ENCODE results near the gene GSTO1. TPM values are rescaled to one million over a fixed set of nuclear protein-coding genes. Genes with fewer than 3 reads are reported as not detected.

GSTO1 gene
- total and polyA plus RNA-seq, 9 of the 15 experiments (the other 6 are each of a cell fraction or from before 2014, with no cell fraction given), result 136 to 592 (median 237) TPM

DNA sequence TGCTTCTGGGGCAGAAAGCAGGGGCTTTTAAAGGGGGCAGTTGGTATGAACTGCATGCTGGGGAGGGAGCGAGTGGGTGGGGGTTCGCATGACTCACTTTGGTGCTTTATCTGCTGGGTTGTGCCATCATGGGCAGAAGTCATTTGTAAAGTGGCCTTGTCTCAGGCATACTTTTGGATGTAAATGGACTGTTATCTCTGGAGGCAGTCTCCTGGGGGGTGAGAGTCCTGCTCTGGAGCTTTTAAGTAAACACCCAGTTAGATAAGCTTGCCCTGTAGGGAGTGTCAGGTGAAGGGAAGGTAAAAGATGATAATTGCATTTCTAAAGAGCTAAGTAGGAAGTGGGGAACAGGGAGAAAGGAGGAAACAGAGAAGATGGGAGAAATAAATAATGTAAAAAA lies 1.6 kb upstream of the GSTO1 start:
- no TSS peak for BruUV-seq (replicated peaks)
- TF ChIP-seq RCOR1 (IDR thresholded peaks at IDR 0.05; ENCODE audit: borderline replicate concordance in 1 of 2, low read depth in 2 of 2, low read length in 2 of 2) (peak in 1 of 2 experiments; percentile 85; a peak in 3 of 4 replicates), E2F3 (CRISPR knock-in tag; IDR thresholded peaks at IDR 0.05) (no peak), JUND (IDR thresholded peaks at IDR 0.05; ENCODE audit: borderline replicate concordance, low read depth, low read length) (peak; percentile 87), JUND (tag; IDR thresholded peaks at IDR 0.05; ENCODE audit: borderline replicate concordance, low read depth, low read length) (peak; percentile 77; the same call in 1 of the 3 replicates), FOSL1 (tag; conservative IDR thresholded peaks at IDR 0.05) (peak; percentile 8), GATAD2B (IDR thresholded peaks at IDR 0.05; ENCODE audit: borderline replicate concordance) (peak; percentile 68; the same call in 1 of the 2 replicates), CREB1 (IDR thresholded peaks at IDR 0.05) (peak; percentile 37; the same call in 1 of the 2 replicates), CREB1 (CRISPR knock-in tag; IDR thresholded peaks at IDR 0.05) (no peak), ZEB2 (IDR thresholded peaks at IDR 0.05) (peak; percentile 90), MAZ (CRISPR knock-in tag; conservative IDR thresholded peaks at IDR 0.05 in 1 of 2, IDR thresholded peaks at IDR 0.05 in 1 of 2) (0 out of 4 replicates have a peak, but pooled peaks of 1 of the 2 experiments have one; percentile 28), EP400 (IDR thresholded peaks at IDR 0.05) (peak; percentile 24; the same call in 1 of the 2 replicates), TAF1 (IDR thresholded peaks at IDR 0.05; ENCODE audit: control insufficient read depth, extremely low read depth, insufficient read depth, low read length, severe bottlenecking) (peak; percentile 23), FOXM1 (IDR thresholded peaks at IDR 0.05; ENCODE audit: low read depth) (peak; percentile 12; the same call in 1 of the 2 replicates), FOXM1 (CRISPR knock-in tag; IDR thresholded peaks at IDR 0.05; ENCODE audit: low read depth) (no peak), ARNT (IDR thresholded peaks at IDR 0.05) (no peak), DDX20 (tag; IDR thresholded peaks at IDR 0.05; ENCODE audit: low read depth) (no peak), CREM (IDR thresholded peaks at IDR 0.05; ENCODE audit: low read depth) (peak; percentile 47), NCOA1 (IDR thresholded peaks at IDR 0.05; ENCODE audit: low read depth) (peak; percentile 35; the same call in 1 of the 2 replicates), TEAD4 (IDR thresholded peaks at IDR 0.05; ENCODE audit: low read length) (peak; percentile 77), TEAD4 (CRISPR knock-in tag; IDR thresholded peaks at IDR 0.05; ENCODE audit: borderline replicate concordance) (no peak), SMARCE1 (IDR thresholded peaks at IDR 0.05) (peak; percentile 87)
- TF ChIP-seq, protein P1, sequence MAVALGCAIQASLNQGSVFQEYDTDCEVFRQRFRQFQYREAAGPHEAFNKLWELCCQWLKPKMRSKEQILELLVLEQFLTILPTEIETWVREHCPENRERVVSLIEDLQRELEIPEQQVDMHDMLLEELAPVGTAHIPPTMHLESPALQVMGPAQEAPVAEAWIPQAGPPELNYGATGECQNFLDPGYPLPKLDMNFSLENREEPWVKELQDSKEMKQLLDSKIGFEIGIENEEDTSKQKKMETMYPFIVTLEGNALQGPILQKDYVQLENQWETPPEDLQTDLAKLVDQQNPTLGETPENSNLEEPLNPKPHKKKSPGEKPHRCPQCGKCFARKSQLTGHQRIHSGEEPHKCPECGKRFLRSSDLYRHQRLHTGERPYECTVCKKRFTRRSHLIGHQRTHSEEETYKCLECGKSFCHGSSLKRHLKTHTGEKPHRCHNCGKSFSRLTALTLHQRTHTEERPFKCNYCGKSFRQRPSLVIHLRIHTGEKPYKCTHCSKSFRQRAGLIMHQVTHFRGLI (CRISPR knock-in tag; IDR thresholded peaks at IDR 0.05), result no peak
- TF ChIP-seq, protein P2, sequence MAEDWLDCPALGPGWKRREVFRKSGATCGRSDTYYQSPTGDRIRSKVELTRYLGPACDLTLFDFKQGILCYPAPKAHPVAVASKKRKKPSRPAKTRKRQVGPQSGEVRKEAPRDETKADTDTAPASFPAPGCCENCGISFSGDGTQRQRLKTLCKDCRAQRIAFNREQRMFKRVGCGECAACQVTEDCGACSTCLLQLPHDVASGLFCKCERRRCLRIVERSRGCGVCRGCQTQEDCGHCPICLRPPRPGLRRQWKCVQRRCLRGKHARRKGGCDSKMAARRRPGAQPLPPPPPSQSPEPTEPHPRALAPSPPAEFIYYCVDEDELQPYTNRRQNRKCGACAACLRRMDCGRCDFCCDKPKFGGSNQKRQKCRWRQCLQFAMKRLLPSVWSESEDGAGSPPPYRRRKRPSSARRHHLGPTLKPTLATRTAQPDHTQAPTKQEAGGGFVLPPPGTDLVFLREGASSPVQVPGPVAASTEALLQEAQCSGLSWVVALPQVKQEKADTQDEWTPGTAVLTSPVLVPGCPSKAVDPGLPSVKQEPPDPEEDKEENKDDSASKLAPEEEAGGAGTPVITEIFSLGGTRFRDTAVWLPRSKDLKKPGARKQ (CRISPR knock-in tag; IDR thresholded peaks at IDR 0.05), result no peak

More for the DNA sequence above, 1.6 kb upstream of the GSTO1 start:
- peak overlapping the region; percentile 74 for H3K27ac ChIP-seq (ENCODE audit: extremely low read depth, low read depth, low read length)
- DNase-seq (ENCODE audit: extremely low read depth in 1 of 4, low spot score in 3 of 4) (peak; percentile 25 to 88 (median 54)), FAIRE-seq (peak; percentile 70), ATAC-seq (peak; percentile 47)
- ChIA-PET POLR2A (interaction anchor here (0.6 to 1.0 kb wide), 2 partner anchors 22 to 65 kb away, joined by 3 read pairs; no protein-coding TSS in a partner anchor), CTCF (ENCODE audit: low intra/inter-chr PET ratio) (no interaction called here)
- peaks cover 23% of the 10 kb centered on the region for H3K36me3 ChIP-seq (ENCODE audit: control insufficient read depth, insufficient read depth, low read length)
- H3K79me2 ChIP-seq (ENCODE audit: control insufficient read depth, insufficient read depth, low read length), result peaks cover 36% of the 10 kb centered on the region
- peaks cover 11 to 26% of the 10 kb centered on the region in 2 experiments; a peak in 4 of 5 replicates for H3K4me1 ChIP-seq (replicated peaks in 1 of 2; ENCODE audit: control insufficient read depth in 2 of 2, insufficient read depth in 2 of 2, low read length in 2 of 2)
- 0% methylated on average over 1 of the region's 2 CpGs for WGBS (ENCODE audit: insufficient coverage, low coverage, missing lambda C conversion rate)
- in situ Hi-C loops (cut with MboI) (no loop called here), intact Hi-C loops (cut with micrococcal nuclease) (no loop called here)
- no peak overlapping the region for H3K4me3 ChIP-seq
- H4K20me1 ChIP-seq (replicated peaks; ENCODE audit: control insufficient read depth, insufficient read depth, low read length), result no peaks in the 10 kb centered on the region
- peak overlapping the region; percentile 86 for H3K4me2 ChIP-seq (ENCODE audit: insufficient read depth, low read length)
- peak overlapping the region in 1 of 2 experiments; percentile 34; a peak in 1 of 4 replicates for H3K9ac ChIP-seq (ENCODE audit: insufficient read depth in 1 of 2, low read depth in 2 of 2, low read length in 2 of 2)
- no peaks in the 10 kb centered on the region; the same call in 1 of the 2 replicates for H3K9me3 ChIP-seq (replicated peaks; ENCODE audit: control insufficient read depth, insufficient read depth, low read depth, low read length)
- no peaks in the 10 kb centered on the region for H3K27me3 ChIP-seq (ENCODE audit: control insufficient read depth in 2 of 2, insufficient read depth in 2 of 2, low read length in 2 of 2)
- H2AFZ ChIP-seq (ENCODE audit: low read depth, low read length), result peak overlapping the region; percentile 91; the same call in 1 of the 2 replicates
- no peaks in the 10 kb centered on the region for H3K9me1 ChIP-seq (ENCODE audit: control insufficient read depth, insufficient read depth, low read length)
